ENCODE data around the gene METTL25. TPM values are rescaled to one million over a fixed set of nuclear protein-coding genes. Genes with fewer than 3 reads are reported as not detected.

The METTL25 gene
- total RNA-seq, 1 experiment from 2014 or later = 11.6 TPM

GRCh38 chr12:82480606-82481005 is 122.3 kb downstream of the METTL25 start:
- H3K18ac ChIP-seq (ENCODE audit: insufficient read length, low read depth, low read length) = no peak overlapping the region
- H4K8ac ChIP-seq (replicated peaks; ENCODE audit: insufficient read length, low read depth, low read length) = no peak overlapping the region
- Mint-ChIP-seq H3K4me3 (no peak overlapping the region), H3K4me1 (peaks cover 2 to 3% of the 10 kb centered on the region in 2 experiments), H3K9me3 (peaks cover 0 to 2% of the 10 kb centered on the region in 2 experiments; a peak in 1 of 5 replicates), H3K36me3 (ENCODE audit: insufficient read depth in 1 of 3, low read depth in 3 of 3) (no peaks in the 10 kb centered on the region; a peak in 1 of 7 replicates), H3K27ac (no peak overlapping the region), H3K27me3 (ENCODE audit: low read depth) (no peaks in the 10 kb centered on the region)
- no peak overlapping the region for H2BK20ac ChIP-seq (ENCODE audit: low read depth, low read length, poor library complexity, severe bottlenecking)
- H3T11ph ChIP-seq (ENCODE audit: low read length) = no peak overlapping the region
- H4K91ac ChIP-seq (ENCODE audit: insufficient read length, low read depth, low read length) = no peak overlapping the region
- no peaks in the 10 kb centered on the region for H4K20me1 ChIP-seq (ENCODE audit: control insufficient read depth, insufficient read depth, insufficient read length)
- no peaks in the 10 kb centered on the region for H3K79me2 ChIP-seq (ENCODE audit: insufficient read depth, low read length)
- no peak overlapping the region for H3K9ac ChIP-seq (ENCODE audit: extremely low read depth, insufficient read length, low read length)
- no peak overlapping the region for H4K5ac ChIP-seq (ENCODE audit: insufficient read length, low read depth, low read length)
- no peak overlapping the region for H3K4me2 ChIP-seq (ENCODE audit: insufficient read depth, insufficient read length, low read length)
- no peak overlapping the region for H3K56ac ChIP-seq (ENCODE audit: insufficient read length, low read depth, low read length)
- H2AK5ac ChIP-seq (ENCODE audit: insufficient read length, low read length) = no peak overlapping the region
- no peaks in the 10 kb centered on the region for H3K79me1 ChIP-seq (ENCODE audit: insufficient read depth, low read depth, low read length, poor library complexity, severe bottlenecking)
- TF ChIP-seq CTCF (conservative IDR thresholded peaks at IDR 0.05) = no peak
- H3K4ac ChIP-seq (ENCODE audit: low read depth, low read length) = no peak overlapping the region
- H2BK12ac ChIP-seq (ENCODE audit: insufficient read length, low read depth, low read length) = no peak overlapping the region
- H2BK120ac ChIP-seq (ENCODE audit: low read depth, low read length, poor library complexity, severe bottlenecking) = no peak overlapping the region
- H3K14ac ChIP-seq (ENCODE audit: insufficient read depth, low read length) = no peak overlapping the region
- H3K4me1 ChIP-seq (ENCODE audit: insufficient read depth, low read length) = no peaks in the 10 kb centered on the region
- H3K23me2 ChIP-seq (ENCODE audit: insufficient read length, low read depth, low read length, poor library complexity, severe bottlenecking) = no peaks in the 10 kb centered on the region
- no peaks in the 10 kb centered on the region for H3K9me3 ChIP-seq (ENCODE audit: control insufficient read depth, low read depth, low read length)
- WGBS (ENCODE audit: extremely low coverage, insufficient read length, low lambda C conversion rate) = no CpG with 5 or more reads among the region's 3 CpGs
- H3K23ac ChIP-seq (ENCODE audit: insufficient read length, low read depth, low read length) = no peak overlapping the region
- no peak overlapping the region for H2BK5ac ChIP-seq (ENCODE audit: insufficient read length, low read length)
- H3K27me3 ChIP-seq (ENCODE audit: insufficient read depth, low read length) = no peaks in the 10 kb centered on the region
- H3K27ac ChIP-seq (ENCODE audit: insufficient read length, low read depth, low read length) = no peak overlapping the region
- no peak overlapping the region for H2AFZ ChIP-seq (ENCODE audit: low read length)
- no peak for DNase-seq
- H2BK15ac ChIP-seq (ENCODE audit: low read depth, low read length) = no peak overlapping the region
